Measurements from ENCODE around the gene SLC6A9.

GRCh38 chr1:44040418-44040817, 9.2 kb upstream of the SLC6A9 start:
- TF ChIP-seq CTCF (IDR thresholded peaks at IDR 0.05) = no peak
- TF ChIP-seq, protein P1, sequence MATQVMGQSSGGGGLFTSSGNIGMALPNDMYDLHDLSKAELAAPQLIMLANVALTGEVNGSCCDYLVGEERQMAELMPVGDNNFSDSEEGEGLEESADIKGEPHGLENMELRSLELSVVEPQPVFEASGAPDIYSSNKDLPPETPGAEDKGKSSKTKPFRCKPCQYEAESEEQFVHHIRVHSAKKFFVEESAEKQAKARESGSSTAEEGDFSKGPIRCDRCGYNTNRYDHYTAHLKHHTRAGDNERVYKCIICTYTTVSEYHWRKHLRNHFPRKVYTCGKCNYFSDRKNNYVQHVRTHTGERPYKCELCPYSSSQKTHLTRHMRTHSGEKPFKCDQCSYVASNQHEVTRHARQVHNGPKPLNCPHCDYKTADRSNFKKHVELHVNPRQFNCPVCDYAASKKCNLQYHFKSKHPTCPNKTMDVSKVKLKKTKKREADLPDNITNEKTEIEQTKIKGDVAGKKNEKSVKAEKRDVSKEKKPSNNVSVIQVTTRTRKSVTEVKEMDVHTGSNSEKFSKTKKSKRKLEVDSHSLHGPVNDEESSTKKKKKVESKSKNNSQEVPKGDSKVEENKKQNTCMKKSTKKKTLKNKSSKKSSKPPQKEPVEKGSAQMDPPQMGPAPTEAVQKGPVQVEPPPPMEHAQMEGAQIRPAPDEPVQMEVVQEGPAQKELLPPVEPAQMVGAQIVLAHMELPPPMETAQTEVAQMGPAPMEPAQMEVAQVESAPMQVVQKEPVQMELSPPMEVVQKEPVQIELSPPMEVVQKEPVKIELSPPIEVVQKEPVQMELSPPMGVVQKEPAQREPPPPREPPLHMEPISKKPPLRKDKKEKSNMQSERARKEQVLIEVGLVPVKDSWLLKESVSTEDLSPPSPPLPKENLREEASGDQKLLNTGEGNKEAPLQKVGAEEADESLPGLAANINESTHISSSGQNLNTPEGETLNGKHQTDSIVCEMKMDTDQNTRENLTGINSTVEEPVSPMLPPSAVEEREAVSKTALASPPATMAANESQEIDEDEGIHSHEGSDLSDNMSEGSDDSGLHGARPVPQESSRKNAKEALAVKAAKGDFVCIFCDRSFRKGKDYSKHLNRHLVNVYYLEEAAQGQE (IDR thresholded peaks at IDR 0.05; ENCODE audit: insufficient read depth in 1 of 2, low read depth in 2 of 2, low read length in 1 of 2) = no peak
- TF ChIP-seq SIN3A (IDR thresholded peaks at IDR 0.05; ENCODE audit: borderline replicate concordance, insufficient read depth, low read depth, low read length) = no peak

Data from Panc1 (cell line).